ENCODE measurements around the gene ZFP14.
"Not testable (repeated sequence)": the region's sequence is repeated elsewhere in the genome, so short reads cannot be mapped to it uniquely, and the experiment has no call there.

Gene ZFP14

GRCh38 chr19:36330216-36330615 is 48.8 kb downstream of the ZFP14 start:
- no peak for DNase-seq (ENCODE audit: low spot score)

GRCh38 chr19:36329534-36329933 is 49.5 kb downstream of the ZFP14 start:
- DNase-seq (ENCODE audit: low spot score): not testable (repeated sequence)

- not testable (repeated sequence) for DNase-seq (ENCODE audit: low spot score)
Measured at GRCh38 chr19:36326649-36327048, 52.4 kb downstream of the ZFP14 start.

- DNase-seq (ENCODE audit: low spot score): not testable (repeated sequence)
Measured at GRCh38 chr19:36315164-36315563, 63.8 kb downstream of the ZFP14 start.

- not testable (repeated sequence) for DNase-seq (ENCODE audit: low spot score)
Measured at GRCh38 chr19:36314053-36314452, 64.9 kb downstream of the ZFP14 start.

- DNase-seq (ENCODE audit: low spot score): not testable (repeated sequence)
Measured at GRCh38 chr19:36311098-36311760, 67.8 kb downstream of the ZFP14 start.

- DNase-seq (ENCODE audit: low spot score): not testable (repeated sequence)
Measured at GRCh38 chr19:36310416-36310990, 68.5 kb downstream of the ZFP14 start.

GRCh38 chr19:36309759-36310158 is 69.2 kb downstream of the ZFP14 start:
- not testable (repeated sequence) for DNase-seq (ENCODE audit: low spot score)

- DNase-seq (ENCODE audit: low spot score): not testable (repeated sequence)
Measured at GRCh38 chr19:36309309-36309708, 69.7 kb downstream of the ZFP14 start.

- DNase-seq (ENCODE audit: low spot score): not testable (repeated sequence)
Measured at GRCh38 chr19:36292317-36292716, 86.7 kb downstream of the ZFP14 start.
